Adrenal gland (tissue), 12 donors: Measurements from ENCODE around the gene CDC27. TPM values are rescaled to one million over a fixed set of nuclear protein-coding genes. Genes with fewer than 3 reads are reported as not detected.

Experiments used
- DNase-seq, 7 donors: peaks; one replicate each; pipeline ENCODE4 v3.0.0-alpha.2; 2019 to 2020
- H3K27ac ChIP-seq, 5 donors: fragments of 200-600 bp; sonication (generic) in 4 of 5; 1 replicate in 3 of 5; 2 replicates in 2 of 5; pipeline versions ENCODE4 v1.5.1 to v1.8.0; 2016 to 2020; ENCODE audit warnings: mild to moderate bottlenecking in 1 of 5
- H3K27me3 ChIP-seq: fragments of 200-600 bp; 2 replicates; pipeline ENCODE4 v1.8.0; 2021
- H3K36me3 ChIP-seq, 2 donors: fragments of 200-600 bp; replicated peaks in 1 of 2; 1 replicate in 1 of 2; 2 replicates in 1 of 2; pipeline versions ENCODE4 v1.5.1 to v1.8.0; 2018 to 2022
- H3K4me1 ChIP-seq, 2 donors: fragments of 200-600 bp; replicated peaks in 1 of 2; 1 replicate in 1 of 2; 2 replicates in 1 of 2; pipeline versions ENCODE4 v1.5.1 to v1.8.0; 2018 to 2021
- H3K4me3 ChIP-seq, 4 donors: fragments of 200-600 bp; sonication (generic) in 3 of 4; one replicate each; pipeline ENCODE4 v1.5.1; 2016 to 2018
- H3K9me3 ChIP-seq, 3 donors: fragments of 200-600 bp; sonication (generic) in 1 of 3; replicated peaks in 1 of 3; 1 replicate in 2 of 3; 2 replicates in 1 of 3; pipeline versions ENCODE4 v1.5.1 to v1.8.0; 2016 to 2021
- CTCF ChIP-seq, 6 experiments: fragments of 450-650 bp in 4 of 6; fragments of 200-600 bp in 2 of 6; sonication (generic) in 1 of 6; IDR thresholded peaks; 1 replicate in 5 of 6; 2 replicates in 1 of 6; pipeline versions ENCODE4 v1.5.1 to v1.8.0; 2016 to 2021; ENCODE audit warnings: antibody characterized with exemption in 6 of 6, mild to moderate bottlenecking in 2 of 6, moderate library complexity in 1 of 6
- POLR2A ChIP-seq, 2 donors: fragments of 450-650 bp; IDR thresholded peaks; one replicate each; pipeline ENCODE4 v1.6.1; 2017; ENCODE audit warnings: antibody characterized with exemption in 2 of 2, mild to moderate bottlenecking in 2 of 2, moderate library complexity in 1 of 2
- WGBS, 4 donors: extraction: QIAGEN DNeasy Blood & Tissue Kit in 2 of 4; methylation state at CpG; one replicate each; pipeline versions ENCODE4 v1.1.5 to v1.1.7; 2013 to 2017; 5-methylcytosine and 5-hydroxymethylcytosine counted together
- intact Hi-C, 2 donors: fragments of 100-400 bp; cut with DNase I; formaldehyde crosslinking; loops; one replicate each; pipeline versions ENCODE4 v1.14.1 to v1.15.0; 2022 to 2023
- polyA plus RNA-seq, 3 donors: library from polyadenylated mRNA; stranded (reverse); fragments of 200-250 nt in 2 of 3; fragments of 350-450 nt in 1 of 3; fragmentation: Illumina TruSeq in 1 of 3; extraction: RNeasy Lipid Tissue Mini Kit (QIAGEN cat#74804) in 1 of 3; gene quantifications; one replicate each; pipeline ENCODE4 v1.2.3, GENCODE V29; 2013 to 2014
- total RNA-seq, 9 donors: library from RNA; depleted of rRNA in 4 of 9; stranded (reverse); fragments of >200 nt in 4 of 9; fragments of 120-200 nt in 1 of 9; fragmentation: NEBNext Ultra II Directional in 1 of 9; extraction: Animal tissue kit (Norgen Biotek cat#: 25700) in 1 of 9; gene quantifications; one replicate each; pipeline versions ENCODE4 v1.1.0 to v1.2.4, GENCODE V29; 2013 to 2023
- donor health status: healthy with polysubstance abuse.
- donor health status: Bipolar disorder and iron deficiency.
- donor health status: DM: yes; HTN: yes; CAD: no.
- donor health status: DM: no; HTN: no; CAD: no.
- donor health status: DM: no; HTN: no; CAD: no.
- donor health status: DM: yes; HTN: yes; CAD: no.

The CDC27 gene
- total and polyA plus RNA-seq, 12 donors, result 13.5 to 153 (median 73.2) TPM

- TF ChIP-seq POLR2A (IDR thresholded peaks at IDR 0.05) (no peak), CTCF (IDR thresholded peaks at IDR 0.05) (no peak)
- Histone ChIP-seq H3K4me1 (peaks cover 10 to 20% of the 10 kb centered on the region in 2 donors), H3K4me3 (peak overlapping the region in 1 of 4 donors; percentile 6), H3K36me3 (no peaks in the 10 kb centered on the region), H3K27ac (peak overlapping the region in 4 of 5 donors; percentile 29 to 73 (median 60)), H3K9me3 (no peaks in the 10 kb centered on the region), H3K27me3 (no peaks in the 10 kb centered on the region)
- WGBS, 4 donors, result 48 to 56% (median 50%) methylated on average over 6 of the region's 6 CpGs
- DNase-seq, result peak in 2 of 7 donors; percentile 27 to 61
- intact Hi-C loops, result no loop called here
Measured at GRCh38 chr17:47204722-47205418, 15.8 kb upstream of the CDC27 start.

GRCh38 chr17:47203984-47204721, 15.1 kb upstream of the CDC27 start:
- WGBS, 4 donors, result 72 to 80% (median 77%) methylated on average over 6 of the region's 6 CpGs
- Histone ChIP-seq H3K27ac (peak overlapping the region in 1 of 5 donors; percentile 73), H3K4me1 (peaks cover 10 to 20% of the 10 kb centered on the region in 2 donors), H3K9me3 (no peaks in the 10 kb centered on the region), H3K27me3 (no peaks in the 10 kb centered on the region), H3K36me3 (no peaks in the 10 kb centered on the region), H3K4me3 (no peak overlapping the region)
- intact Hi-C loops, result no loop called here
- TF ChIP-seq CTCF (IDR thresholded peaks at IDR 0.05) (no peak), POLR2A (IDR thresholded peaks at IDR 0.05) (no peak)
- DNase-seq, result no peak

- H3K36me3 ChIP-seq, result no peaks in the 10 kb centered on the region
- DNase-seq, result no peak
- no peaks in the 10 kb centered on the region for H3K27me3 ChIP-seq
- TF ChIP-seq POLR2A (IDR thresholded peaks at IDR 0.05), result no peak
- TF ChIP-seq CTCF (IDR thresholded peaks at IDR 0.05), result no peak
- 81 to 93% (median 84%) methylated on average over 4 of the region's 4 CpGs for WGBS, 4 donors
- no peaks in the 10 kb centered on the region for H3K9me3 ChIP-seq
- intact Hi-C loops, result no loop called here
- peaks cover 10 to 20% of the 10 kb centered on the region in 2 donors for H3K4me1 ChIP-seq
- H3K27ac ChIP-seq, result no peak overlapping the region
- no peak overlapping the region for H3K4me3 ChIP-seq
Measured at GRCh38 chr17:47201166-47201565, 12.1 kb upstream of the CDC27 start.

- Histone ChIP-seq H3K9me3 (no peaks in the 10 kb centered on the region), H3K36me3 (no peaks in the 10 kb centered on the region), H3K27me3 (no peaks in the 10 kb centered on the region), H3K27ac (peak overlapping the region in 3 of 5 donors; percentile 0 to 63 (median 29)), H3K4me1 (peaks cover 4 to 14% of the 10 kb centered on the region in 2 donors), H3K4me3 (no peak overlapping the region)
- TF ChIP-seq POLR2A (IDR thresholded peaks at IDR 0.05) (no peak), CTCF (IDR thresholded peaks at IDR 0.05) (no peak)
- intact Hi-C loops, result no loop called here
- 61 to 76% (median 64%) methylated on average over 4 of the region's 4 CpGs for WGBS, 4 donors
- no peak for DNase-seq
Measured at GRCh38 chr17:47200325-47200664, 11.2 kb upstream of the CDC27 start.
